ENCODE data around the gene GRM4.

Gene GRM4

GRCh38 chr6:34098045-34098936, 47.6 kb downstream of the GRM4 start:
- no peak overlapping the region for H3K9ac ChIP-seq (ENCODE audit: low read length in 5 of 5)
- H3K4me3 ChIP-seq (ENCODE audit: low read depth in 1 of 5, low read length in 5 of 5): no peak overlapping the region
- H3K9me3 ChIP-seq (ENCODE audit: control insufficient read depth in 5 of 5, low read length in 5 of 5): peaks cover 0 to 5% (median 3%) of the 10 kb centered on the region in 5 donors
- no peaks in the 10 kb centered on the region for H3K36me3 ChIP-seq (ENCODE audit: control insufficient read depth in 5 of 5, insufficient read depth in 5 of 5, low read length in 5 of 5)
- peaks cover 17 to 44% (median 35%) of the 10 kb centered on the region in 5 donors for H3K27me3 ChIP-seq (ENCODE audit: control insufficient read depth in 5 of 5, insufficient read depth in 4 of 5, low read length in 5 of 5)
- no peak overlapping the region for H3K27ac ChIP-seq (ENCODE audit: low read depth, low read length)
- no peaks in the 10 kb centered on the region for H3K4me1 ChIP-seq (ENCODE audit: control insufficient read depth in 5 of 5, insufficient read depth in 5 of 5, low read length in 5 of 5)

DNA sequence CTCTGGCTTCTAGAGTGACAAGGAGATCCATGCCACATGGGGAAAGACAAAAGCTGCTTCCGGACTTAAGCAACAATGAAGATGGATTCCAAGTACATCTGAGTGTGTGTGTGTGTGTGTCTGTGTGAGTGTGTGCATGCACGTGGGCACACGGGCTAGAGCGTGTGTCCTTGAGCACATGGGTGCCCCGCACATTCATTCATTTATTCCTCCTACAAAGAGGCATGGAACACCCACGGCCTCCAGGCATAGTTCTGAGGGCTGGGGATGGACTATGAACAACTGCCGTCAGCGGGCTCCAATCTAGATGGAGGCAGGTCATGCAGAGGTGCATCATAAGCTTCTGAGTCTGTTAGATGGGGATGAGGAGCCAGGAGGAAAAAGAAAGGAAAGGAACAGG, 49.1 kb downstream of the GRM4 start:
- no peak overlapping the region for H3K9ac ChIP-seq (ENCODE audit: low read length in 5 of 5)
- no peak overlapping the region for H3K27ac ChIP-seq (ENCODE audit: low read depth, low read length)
- peaks cover 0 to 5% (median 3%) of the 10 kb centered on the region in 5 donors for H3K9me3 ChIP-seq (ENCODE audit: control insufficient read depth in 5 of 5, low read length in 5 of 5)
- no peak overlapping the region for H3K4me3 ChIP-seq (ENCODE audit: low read depth in 1 of 5, low read length in 5 of 5)
- no peaks in the 10 kb centered on the region for H3K4me1 ChIP-seq (ENCODE audit: control insufficient read depth in 5 of 5, insufficient read depth in 5 of 5, low read length in 5 of 5)
- no peaks in the 10 kb centered on the region for H3K36me3 ChIP-seq (ENCODE audit: control insufficient read depth in 5 of 5, insufficient read depth in 5 of 5, low read length in 5 of 5)
- peaks cover 21 to 52% (median 39%) of the 10 kb centered on the region in 5 donors for H3K27me3 ChIP-seq (ENCODE audit: control insufficient read depth in 5 of 5, insufficient read depth in 4 of 5, low read length in 5 of 5)

DNA sequence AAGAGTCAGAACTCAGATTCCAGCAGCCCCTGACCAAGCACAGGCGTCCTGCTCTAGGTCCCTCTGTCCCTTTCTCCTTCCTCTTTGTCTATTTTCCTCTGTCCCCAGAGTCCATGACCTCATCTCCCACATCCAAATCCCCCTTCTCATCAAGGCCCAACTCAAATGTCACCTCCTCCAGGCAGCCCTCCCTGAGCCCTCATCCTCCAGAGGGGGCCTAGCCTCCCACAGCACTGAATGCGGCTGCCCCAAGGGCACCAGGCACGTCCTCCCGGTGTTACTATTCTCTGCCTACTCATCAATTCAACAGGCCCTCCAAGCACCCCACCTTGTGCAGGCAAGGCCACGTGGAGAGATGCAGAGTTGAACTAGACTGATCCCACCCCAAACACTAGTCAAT, 49.7 kb downstream of the GRM4 start:
- Histone ChIP-seq H3K9me3 (ENCODE audit: control insufficient read depth in 5 of 5, low read length in 5 of 5) (peaks cover 0 to 5% (median 3%) of the 10 kb centered on the region in 5 donors), H3K36me3 (ENCODE audit: control insufficient read depth in 5 of 5, insufficient read depth in 5 of 5, low read length in 5 of 5) (no peaks in the 10 kb centered on the region), H3K4me1 (ENCODE audit: control insufficient read depth in 5 of 5, insufficient read depth in 5 of 5, low read length in 5 of 5) (no peaks in the 10 kb centered on the region), H3K9ac (ENCODE audit: low read length in 5 of 5) (no peak overlapping the region), H3K4me3 (ENCODE audit: low read depth in 1 of 5, low read length in 5 of 5) (no peak overlapping the region), H3K27ac (ENCODE audit: low read depth, low read length) (no peak overlapping the region), H3K27me3 (ENCODE audit: control insufficient read depth in 5 of 5, insufficient read depth in 4 of 5, low read length in 5 of 5) (peaks cover 21 to 53% (median 39%) of the 10 kb centered on the region in 5 donors)

DNA sequence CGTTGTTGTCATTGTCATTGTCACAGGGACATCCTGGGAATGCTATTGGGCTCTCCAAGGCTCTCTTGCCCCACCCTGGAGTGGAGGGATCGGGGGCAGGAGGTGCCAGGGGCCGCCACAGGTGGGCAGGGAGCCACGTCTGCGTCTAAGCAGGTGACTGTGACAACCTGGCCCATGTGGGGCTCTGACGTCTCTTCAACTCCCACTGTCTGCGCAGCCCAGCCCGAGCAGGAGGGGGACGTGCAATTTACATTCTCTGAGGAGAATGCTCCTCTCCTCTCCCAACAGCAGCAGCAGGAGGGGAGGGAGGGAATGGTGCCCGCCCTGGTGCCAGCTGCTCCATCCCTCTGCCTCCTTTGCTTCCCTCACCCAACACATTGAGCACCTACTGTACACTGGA, 50.1 kb downstream of the GRM4 start:
- no peaks in the 10 kb centered on the region for H3K4me1 ChIP-seq (ENCODE audit: control insufficient read depth in 5 of 5, insufficient read depth in 5 of 5, low read length in 5 of 5)
- H3K4me3 ChIP-seq (ENCODE audit: low read depth in 1 of 5, low read length in 5 of 5): no peak overlapping the region
- H3K9ac ChIP-seq (ENCODE audit: low read length in 5 of 5): no peak overlapping the region
- peaks cover 24 to 53% (median 39%) of the 10 kb centered on the region in 5 donors for H3K27me3 ChIP-seq (ENCODE audit: control insufficient read depth in 5 of 5, insufficient read depth in 4 of 5, low read length in 5 of 5)
- H3K36me3 ChIP-seq (ENCODE audit: control insufficient read depth in 5 of 5, insufficient read depth in 5 of 5, low read length in 5 of 5): no peaks in the 10 kb centered on the region
- H3K27ac ChIP-seq (ENCODE audit: low read depth, low read length): no peak overlapping the region
- peaks cover 0 to 5% (median 3%) of the 10 kb centered on the region in 5 donors for H3K9me3 ChIP-seq (ENCODE audit: control insufficient read depth in 5 of 5, low read length in 5 of 5)

GRCh38 chr6:34095136-34095505, 50.8 kb downstream of the GRM4 start:
- Histone ChIP-seq H3K9me3 (ENCODE audit: control insufficient read depth in 5 of 5, low read length in 5 of 5) (peaks cover 0 to 5% (median 3%) of the 10 kb centered on the region in 5 donors), H3K36me3 (ENCODE audit: control insufficient read depth in 5 of 5, insufficient read depth in 5 of 5, low read length in 5 of 5) (no peaks in the 10 kb centered on the region), H3K27me3 (ENCODE audit: control insufficient read depth in 5 of 5, insufficient read depth in 4 of 5, low read length in 5 of 5) (peaks cover 27 to 47% (median 39%) of the 10 kb centered on the region in 5 donors), H3K4me3 (ENCODE audit: low read depth in 1 of 5, low read length in 5 of 5) (no peak overlapping the region), H3K9ac (ENCODE audit: low read length in 5 of 5) (no peak overlapping the region), H3K27ac (ENCODE audit: low read depth, low read length) (no peak overlapping the region), H3K4me1 (ENCODE audit: control insufficient read depth in 5 of 5, insufficient read depth in 5 of 5, low read length in 5 of 5) (no peaks in the 10 kb centered on the region)

DNA sequence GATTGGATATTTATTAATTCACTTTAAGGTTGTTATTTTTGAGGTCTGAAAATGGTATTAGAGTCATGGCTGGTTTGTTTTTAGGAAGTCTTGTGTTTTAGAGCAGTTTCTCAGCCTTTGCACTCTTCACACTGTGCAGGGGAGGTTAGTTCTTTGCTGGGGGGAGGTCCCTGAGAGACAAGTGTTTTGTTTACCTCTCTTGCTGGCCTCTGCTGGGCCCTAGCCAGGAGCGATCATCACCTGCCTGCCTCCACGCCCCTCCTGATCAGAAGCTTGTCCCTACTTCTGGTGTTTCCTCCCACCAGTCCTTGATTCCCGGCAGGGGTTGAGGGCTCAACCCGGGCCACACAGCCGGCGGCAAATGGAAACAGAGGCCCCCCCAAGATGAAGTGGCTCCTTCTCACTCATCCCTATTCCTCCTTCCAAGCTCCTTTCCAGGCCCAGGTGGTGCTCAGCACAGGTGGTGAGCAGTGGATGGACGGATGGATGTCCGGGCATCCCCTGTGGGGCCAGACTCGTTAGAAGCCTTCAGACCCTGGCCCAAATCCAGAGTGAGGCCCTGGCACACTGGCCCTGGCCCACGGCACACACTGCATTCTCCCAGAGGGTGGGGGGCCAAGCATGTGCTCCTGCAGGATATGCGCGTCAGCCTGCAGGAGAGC, 51.3 kb downstream of the GRM4 start:
- H3K4me1 ChIP-seq (ENCODE audit: control insufficient read depth in 5 of 5, insufficient read depth in 5 of 5, low read length in 5 of 5): no peaks in the 10 kb centered on the region
- H3K9ac ChIP-seq (ENCODE audit: low read length in 5 of 5): no peak overlapping the region
- peaks cover 27 to 46% (median 39%) of the 10 kb centered on the region in 5 donors for H3K27me3 ChIP-seq (ENCODE audit: control insufficient read depth in 5 of 5, insufficient read depth in 4 of 5, low read length in 5 of 5)
- H3K36me3 ChIP-seq (ENCODE audit: control insufficient read depth in 5 of 5, insufficient read depth in 5 of 5, low read length in 5 of 5): no peaks in the 10 kb centered on the region
- no peak overlapping the region for H3K27ac ChIP-seq (ENCODE audit: low read depth, low read length)
- peaks cover 0 to 5% (median 3%) of the 10 kb centered on the region in 5 donors for H3K9me3 ChIP-seq (ENCODE audit: control insufficient read depth in 5 of 5, low read length in 5 of 5)
- H3K4me3 ChIP-seq (ENCODE audit: low read depth in 1 of 5, low read length in 5 of 5): no peak overlapping the region

DNA sequence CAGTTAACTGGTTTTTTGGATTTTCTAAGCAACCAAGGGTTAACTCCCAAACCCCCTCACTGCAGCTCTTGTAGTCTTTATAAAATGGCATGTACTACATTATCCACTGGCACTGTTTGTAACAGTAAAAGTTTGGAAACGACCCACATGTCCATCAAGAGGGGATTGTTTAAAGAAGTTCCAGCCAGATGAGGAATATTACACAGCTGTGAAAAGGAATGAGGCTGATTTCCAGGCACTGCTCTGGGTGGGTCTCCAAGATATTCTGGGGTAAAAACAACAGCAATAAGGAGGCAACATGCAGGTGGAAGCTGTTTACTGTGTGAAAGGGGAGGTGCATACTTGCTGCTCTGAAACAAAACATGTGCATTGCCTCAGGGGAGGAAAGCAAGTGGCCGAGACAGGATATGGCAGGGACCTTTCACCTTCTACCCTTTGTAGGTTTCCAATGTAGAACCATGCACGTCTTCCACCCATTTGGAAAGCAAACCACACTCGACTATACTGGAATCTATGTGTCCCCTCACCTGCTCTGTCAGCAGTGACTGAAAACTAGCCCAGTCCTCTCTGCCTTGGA, 51.9 kb downstream of the GRM4 start:
- no peaks in the 10 kb centered on the region for H3K4me1 ChIP-seq (ENCODE audit: control insufficient read depth in 5 of 5, insufficient read depth in 5 of 5, low read length in 5 of 5)
- H3K27me3 ChIP-seq (ENCODE audit: control insufficient read depth in 5 of 5, insufficient read depth in 4 of 5, low read length in 5 of 5): peaks cover 27 to 46% (median 36%) of the 10 kb centered on the region in 5 donors
- H3K4me3 ChIP-seq (ENCODE audit: low read depth in 1 of 5, low read length in 5 of 5): no peak overlapping the region
- no peak overlapping the region for H3K27ac ChIP-seq (ENCODE audit: low read depth, low read length)
- H3K36me3 ChIP-seq (ENCODE audit: control insufficient read depth in 5 of 5, insufficient read depth in 5 of 5, low read length in 5 of 5): no peaks in the 10 kb centered on the region
- H3K9me3 ChIP-seq (ENCODE audit: control insufficient read depth in 5 of 5, low read length in 5 of 5): peaks cover 0 to 5% (median 3%) of the 10 kb centered on the region in 5 donors
- H3K9ac ChIP-seq (ENCODE audit: low read length in 5 of 5): no peak overlapping the region

DNA sequence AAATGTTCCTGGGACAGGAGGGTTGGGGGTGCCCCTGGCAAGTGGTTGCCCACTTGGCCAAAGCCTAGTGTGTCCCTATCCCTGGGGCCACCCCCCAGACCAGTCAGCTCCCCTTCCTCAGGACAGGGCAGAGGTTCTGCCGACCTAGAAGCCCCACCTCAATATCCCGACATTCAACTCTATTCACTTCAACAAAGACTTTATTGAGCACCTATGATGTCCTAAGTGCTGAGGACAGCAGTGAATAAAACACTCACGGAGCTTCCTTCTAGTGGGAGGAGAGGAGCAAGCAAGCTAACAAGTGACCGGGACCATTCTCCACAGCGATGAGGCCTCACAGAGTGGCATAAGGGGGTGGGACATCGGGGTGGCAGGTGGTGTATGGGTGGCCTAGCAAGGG, 52.7 kb downstream of the GRM4 start:
- no peak overlapping the region for H3K27ac ChIP-seq (ENCODE audit: low read depth, low read length)
- no peaks in the 10 kb centered on the region for H3K4me1 ChIP-seq (ENCODE audit: control insufficient read depth in 5 of 5, insufficient read depth in 5 of 5, low read length in 5 of 5)
- no peak overlapping the region for H3K9ac ChIP-seq (ENCODE audit: low read length in 5 of 5)
- no peaks in the 10 kb centered on the region for H3K36me3 ChIP-seq (ENCODE audit: control insufficient read depth in 5 of 5, insufficient read depth in 5 of 5, low read length in 5 of 5)
- H3K27me3 ChIP-seq (ENCODE audit: control insufficient read depth in 5 of 5, insufficient read depth in 4 of 5, low read length in 5 of 5): peaks cover 27 to 43% (median 36%) of the 10 kb centered on the region in 5 donors
- H3K9me3 ChIP-seq (ENCODE audit: control insufficient read depth in 5 of 5, low read length in 5 of 5): peaks cover 0 to 5% (median 3%) of the 10 kb centered on the region in 5 donors
- H3K4me3 ChIP-seq (ENCODE audit: low read depth in 1 of 5, low read length in 5 of 5): no peak overlapping the region

GRCh38 chr6:34092631-34093030, 53.3 kb downstream of the GRM4 start:
- Histone ChIP-seq H3K9me3 (ENCODE audit: control insufficient read depth in 5 of 5, low read length in 5 of 5) (peaks cover 0 to 5% (median 3%) of the 10 kb centered on the region in 5 donors), H3K9ac (ENCODE audit: low read length in 5 of 5) (no peak overlapping the region), H3K27ac (ENCODE audit: low read depth, low read length) (no peak overlapping the region), H3K27me3 (ENCODE audit: control insufficient read depth in 5 of 5, insufficient read depth in 4 of 5, low read length in 5 of 5) (peaks cover 26 to 43% (median 35%) of the 10 kb centered on the region in 5 donors), H3K4me3 (ENCODE audit: low read depth in 1 of 5, low read length in 5 of 5) (no peak overlapping the region), H3K4me1 (ENCODE audit: control insufficient read depth in 5 of 5, insufficient read depth in 5 of 5, low read length in 5 of 5) (no peaks in the 10 kb centered on the region), H3K36me3 (ENCODE audit: control insufficient read depth in 5 of 5, insufficient read depth in 5 of 5, low read length in 5 of 5) (no peaks in the 10 kb centered on the region)

- Histone ChIP-seq H3K4me3 (ENCODE audit: low read depth in 1 of 5, low read length in 5 of 5) (no peak overlapping the region), H3K27me3 (ENCODE audit: control insufficient read depth in 5 of 5, insufficient read depth in 4 of 5, low read length in 5 of 5) (peaks cover 21 to 33% (median 25%) of the 10 kb centered on the region in 5 donors), H3K9ac (ENCODE audit: low read length in 5 of 5) (no peak overlapping the region), H3K9me3 (ENCODE audit: control insufficient read depth in 5 of 5, low read length in 5 of 5) (peaks cover 0 to 5% (median 3%) of the 10 kb centered on the region in 5 donors), H3K4me1 (ENCODE audit: control insufficient read depth in 5 of 5, insufficient read depth in 5 of 5, low read length in 5 of 5) (no peaks in the 10 kb centered on the region), H3K36me3 (ENCODE audit: control insufficient read depth in 5 of 5, insufficient read depth in 5 of 5, low read length in 5 of 5) (no peaks in the 10 kb centered on the region), H3K27ac (ENCODE audit: low read depth, low read length) (no peak overlapping the region)
Measured at GRCh38 chr6:34090935-34091334, 55.0 kb downstream of the GRM4 start.
